Measurements from ENCODE around the gene TMEM238L. TPM values are rescaled to one million over a fixed set of nuclear protein-coding genes. Genes with fewer than 3 reads are reported as not detected.
A peak's percentile ranks its signal among the peaks of the same experiment; 100 is the strongest.

TMEM238L gene
- total and polyA plus RNA-seq, 9 of the 15 experiments (the other 6 are each of a cell fraction or from before 2014, with no cell fraction given), result not detected

DNA sequence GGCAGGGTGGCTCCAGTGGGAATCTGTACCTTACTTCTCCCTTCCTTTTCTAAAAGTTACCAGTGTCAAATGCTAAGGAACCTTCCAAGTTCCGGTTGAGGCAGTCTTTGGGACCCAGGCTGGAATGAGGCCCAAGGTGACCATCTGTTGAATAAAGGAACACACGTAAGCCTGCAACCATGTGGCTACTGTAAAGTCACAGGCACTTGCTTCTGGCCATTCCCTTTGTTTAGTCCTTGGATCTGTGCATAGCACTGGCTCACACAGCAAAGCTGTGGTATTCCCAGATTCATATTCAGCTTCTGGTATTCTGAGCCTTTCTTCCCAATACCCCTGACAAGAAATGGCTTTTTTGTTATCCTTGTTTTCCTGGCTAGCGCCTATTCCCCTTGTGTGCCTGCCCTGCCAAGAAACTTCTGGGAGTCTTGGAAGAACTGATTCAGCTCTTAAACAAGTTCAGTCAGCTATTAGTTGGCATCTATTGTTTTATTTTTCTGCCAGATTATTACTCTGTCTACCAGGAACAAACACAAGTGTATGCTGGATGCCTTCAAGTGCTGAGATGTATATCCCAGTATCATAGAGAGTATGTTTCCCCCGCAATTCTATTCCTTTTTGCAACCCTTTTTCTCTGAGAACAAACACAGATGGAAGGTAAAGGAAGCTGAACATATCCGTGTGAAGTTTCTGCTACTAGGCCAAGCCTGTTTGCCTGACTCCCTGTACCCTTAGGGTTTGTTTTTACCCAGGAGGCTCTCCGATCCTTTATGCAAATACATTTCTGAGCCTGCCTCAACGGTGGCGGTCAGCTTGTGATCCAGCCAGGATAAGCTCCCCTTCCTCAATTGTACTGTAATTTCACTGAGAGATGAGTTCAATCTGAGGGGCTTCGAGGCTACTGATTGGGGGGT is 13.2 kb downstream of the TMEM238L start (continued):
- TF ChIP-seq ZNF778 (CRISPR knock-in tag; IDR thresholded peaks at IDR 0.05) (no peak), POLR2A (conservative IDR thresholded peaks at IDR 0.05) (peak; percentile 98), RB1 (IDR thresholded peaks at IDR 0.05; ENCODE audit: low read depth) (no peak), BRD9 (IDR thresholded peaks at IDR 0.05; ENCODE audit: low read depth, partially characterized antibody) (no peak), NCOR1 (IDR thresholded peaks at IDR 0.05) (peak; percentile 42; the same call in 1 of the 2 replicates), ZNF668 (CRISPR knock-in tag; IDR thresholded peaks at IDR 0.05) (no peak), ZC3H8 (IDR thresholded peaks at IDR 0.05) (peak; percentile 97), BRF1 (IDR thresholded peaks at IDR 0.05; ENCODE audit: borderline replicate concordance, extremely low read depth, insufficient read length) (no peak), SMC3 (conservative IDR thresholded peaks at IDR 0.05; ENCODE audit: insufficient read depth, low read depth, low read length) (no peak), CBX1 (IDR thresholded peaks at IDR 0.05; ENCODE audit: low read depth) (0 out of 2 replicates have a peak, but pooled peaks have one; percentile 57), TEAD4 (IDR thresholded peaks at IDR 0.05; ENCODE audit: low read length) (peak; percentile 74), TEAD4 (CRISPR knock-in tag; IDR thresholded peaks at IDR 0.05; ENCODE audit: borderline replicate concordance) (no peak), GTF2A2 (tag; IDR thresholded peaks at IDR 0.05) (peak; percentile 46; the same call in 1 of the 2 replicates), CBX3 (IDR thresholded peaks at IDR 0.05; ENCODE audit: borderline replicate concordance in 1 of 2, low read length in 2 of 2) (no peak), ZNF696 (CRISPR knock-in tag; conservative IDR thresholded peaks at IDR 0.05) (no peak), HDAC8 (tag; IDR thresholded peaks at IDR 0.05) (no peak), RBM15 (IDR thresholded peaks at IDR 0.05; ENCODE audit: insufficient read depth, low read length) (no peak), TAF1 (IDR thresholded peaks at IDR 0.05; ENCODE audit: control insufficient read depth, extremely low read depth, insufficient read depth, low read length, severe bottlenecking) (no peak)
- TF ChIP-seq, protein P1, sequence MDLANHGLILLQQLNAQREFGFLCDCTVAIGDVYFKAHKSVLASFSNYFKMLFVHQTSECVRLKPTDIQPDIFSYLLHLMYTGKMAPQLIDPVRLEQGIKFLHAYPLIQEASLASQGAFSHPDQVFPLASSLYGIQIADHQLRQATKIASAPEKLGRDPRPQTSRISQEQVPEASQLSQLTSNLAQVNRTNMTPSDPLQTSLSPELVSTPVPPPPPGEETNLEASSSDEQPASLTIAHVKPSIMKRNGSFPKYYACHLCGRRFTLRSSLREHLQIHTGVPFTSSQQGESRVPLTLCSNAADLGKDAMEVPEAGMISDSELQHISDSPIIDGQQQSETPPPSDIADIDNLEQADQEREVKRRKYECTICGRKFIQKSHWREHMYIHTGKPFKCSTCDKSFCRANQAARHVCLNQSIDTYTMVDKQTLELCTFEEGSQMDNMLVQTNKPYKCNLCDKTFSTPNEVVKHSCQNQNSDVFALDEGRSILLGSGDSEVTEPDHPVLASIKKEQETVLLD (IDR thresholded peaks at IDR 0.05), result no peak
- TF ChIP-seq, protein P2, sequence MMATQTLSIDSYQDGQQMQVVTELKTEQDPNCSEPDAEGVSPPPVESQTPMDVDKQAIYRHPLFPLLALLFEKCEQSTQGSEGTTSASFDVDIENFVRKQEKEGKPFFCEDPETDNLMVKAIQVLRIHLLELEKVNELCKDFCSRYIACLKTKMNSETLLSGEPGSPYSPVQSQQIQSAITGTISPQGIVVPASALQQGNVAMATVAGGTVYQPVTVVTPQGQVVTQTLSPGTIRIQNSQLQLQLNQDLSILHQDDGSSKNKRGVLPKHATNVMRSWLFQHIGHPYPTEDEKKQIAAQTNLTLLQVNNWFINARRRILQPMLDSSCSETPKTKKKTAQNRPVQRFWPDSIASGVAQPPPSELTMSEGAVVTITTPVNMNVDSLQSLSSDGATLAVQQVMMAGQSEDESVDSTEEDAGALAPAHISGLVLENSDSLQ (IDR thresholded peaks at IDR 0.05), result no peak
- TF ChIP-seq, protein P3, sequence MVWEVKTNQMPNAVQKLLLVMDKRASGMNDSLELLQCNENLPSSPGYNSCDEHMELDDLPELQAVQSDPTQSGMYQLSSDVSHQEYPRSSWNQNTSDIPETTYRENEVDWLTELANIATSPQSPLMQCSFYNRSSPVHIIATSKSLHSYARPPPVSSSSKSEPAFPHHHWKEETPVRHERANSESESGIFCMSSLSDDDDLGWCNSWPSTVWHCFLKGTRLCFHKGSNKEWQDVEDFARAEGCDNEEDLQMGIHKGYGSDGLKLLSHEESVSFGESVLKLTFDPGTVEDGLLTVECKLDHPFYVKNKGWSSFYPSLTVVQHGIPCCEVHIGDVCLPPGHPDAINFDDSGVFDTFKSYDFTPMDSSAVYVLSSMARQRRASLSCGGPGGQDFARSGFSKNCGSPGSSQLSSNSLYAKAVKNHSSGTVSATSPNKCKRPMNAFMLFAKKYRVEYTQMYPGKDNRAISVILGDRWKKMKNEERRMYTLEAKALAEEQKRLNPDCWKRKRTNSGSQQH (CRISPR knock-in tag; IDR thresholded peaks at IDR 0.05), result peak; percentile 81; the same call in 1 of the 2 replicates
- TF ChIP-seq, protein P4, sequence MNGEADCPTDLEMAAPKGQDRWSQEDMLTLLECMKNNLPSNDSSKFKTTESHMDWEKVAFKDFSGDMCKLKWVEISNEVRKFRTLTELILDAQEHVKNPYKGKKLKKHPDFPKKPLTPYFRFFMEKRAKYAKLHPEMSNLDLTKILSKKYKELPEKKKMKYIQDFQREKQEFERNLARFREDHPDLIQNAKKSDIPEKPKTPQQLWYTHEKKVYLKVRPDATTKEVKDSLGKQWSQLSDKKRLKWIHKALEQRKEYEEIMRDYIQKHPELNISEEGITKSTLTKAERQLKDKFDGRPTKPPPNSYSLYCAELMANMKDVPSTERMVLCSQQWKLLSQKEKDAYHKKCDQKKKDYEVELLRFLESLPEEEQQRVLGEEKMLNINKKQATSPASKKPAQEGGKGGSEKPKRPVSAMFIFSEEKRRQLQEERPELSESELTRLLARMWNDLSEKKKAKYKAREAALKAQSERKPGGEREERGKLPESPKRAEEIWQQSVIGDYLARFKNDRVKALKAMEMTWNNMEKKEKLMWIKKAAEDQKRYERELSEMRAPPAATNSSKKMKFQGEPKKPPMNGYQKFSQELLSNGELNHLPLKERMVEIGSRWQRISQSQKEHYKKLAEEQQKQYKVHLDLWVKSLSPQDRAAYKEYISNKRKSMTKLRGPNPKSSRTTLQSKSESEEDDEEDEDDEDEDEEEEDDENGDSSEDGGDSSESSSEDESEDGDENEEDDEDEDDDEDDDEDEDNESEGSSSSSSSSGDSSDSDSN (IDR thresholded peaks at IDR 0.05; ENCODE audit: borderline replicate concordance in 1 of 2, low read depth in 2 of 2, low read length in 2 of 2), result no peak

Data from K562 (cell line).